IMR-90 (cell line): Measurements from ENCODE around the gene PLGRKT. TPM values are rescaled to one million over a fixed set of nuclear protein-coding genes. Genes with fewer than 3 reads are reported as not detected.
A peak's percentile ranks its signal among the peaks of the same experiment; 100 is the strongest.

Experiments used
- ATAC-seq: fragments of 200-7000 bp; cut with Tn5 transposase; 2 replicates; pipeline ENCODE4 v1.9.1; 2020; ENCODE audit warnings: low read depth, mild to moderate bottlenecking, moderate library complexity
- BruUV-seq: library from RNA; stranded (reverse); fragments of 400-500 nt; replicated peaks from 2 replicates; lab custom pipeline; 2021; lab: Mats Ljungman, UMichigan
- CTCF ChIA-PET: fragments of 300-600 bp; formaldehyde crosslinking; extraction: SDS; loops from one replicate; lab custom pipeline; 2021; ENCODE audit warnings: antibody characterized with exemption; lab: Yijun Ruan, JAX
- POLR2A ChIA-PET: fragments of 300-600 bp; sonication (Branson Sonifier 250); formaldehyde crosslinking; loops from one replicate; lab custom pipeline; 2022; ENCODE audit warnings: antibody characterized with exemption; ENCODE audit not compliant: unreplicated experiment; lab: Charles Lee
- DNase-seq: peaks from one replicate; pipeline ENCODE4 v3.0.0; 2013
- H2AFZ ChIP-seq: replicated peaks from 2 replicates; pipeline ENCODE3; 2013; ENCODE audit warnings: low read length, mild to moderate bottlenecking; ENCODE audit not compliant: poor library complexity
- H2AK5ac ChIP-seq: 2 replicates; pipeline ENCODE4 v1.6.1; 2013; ENCODE audit warnings: low read depth, low read length, inconsistent platforms
- H2AK9ac ChIP-seq: replicated peaks from 2 replicates; pipeline ENCODE3; 2013; ENCODE audit warnings: mild to moderate bottlenecking, low read depth, low read length, moderate library complexity; ENCODE audit not compliant: poor library complexity
- H2BK120ac ChIP-seq: 2 replicates; pipeline ENCODE4 v1.6.1; 2013; ENCODE audit warnings: low read depth, low read length, inconsistent platforms
- H2BK15ac ChIP-seq: 3 replicates; pipeline ENCODE4 v1.6.1; 2013; ENCODE audit warnings: low read depth, low read length, inconsistent platforms
- H2BK20ac ChIP-seq: 2 replicates; pipeline ENCODE4 v1.6.1; 2013; ENCODE audit warnings: low read depth, mild to moderate bottlenecking, inconsistent platforms, low read length, moderate library complexity
- H2BK5ac ChIP-seq: 2 replicates; pipeline ENCODE4 v1.6.1; 2013; ENCODE audit warnings: mild to moderate bottlenecking, low read depth, low read length, inconsistent platforms; ENCODE audit not compliant: poor library complexity, severe bottlenecking
- H3K14ac ChIP-seq: replicated peaks from 2 replicates; pipeline ENCODE4 v1.6.1; 2013; ENCODE audit warnings: low read depth, low read length, inconsistent platforms
- H3K18ac ChIP-seq: 2 replicates; pipeline ENCODE4 v1.6.1; 2013; ENCODE audit warnings: low read depth, low read length, control low read depth
- H3K23ac ChIP-seq: 2 replicates; pipeline ENCODE4 v1.6.1; 2013; ENCODE audit warnings: low read depth, low read length, inconsistent platforms
- H3K27ac ChIP-seq: 2 replicates; pipeline ENCODE4 v1.5.1; 2013; ENCODE audit warnings: mild to moderate bottlenecking, control low read depth, low read length; ENCODE audit not compliant: insufficient read depth
- H3K27me3 ChIP-seq: 2 replicates; pipeline ENCODE4 v1.6.1; 2013; ENCODE audit warnings: low read length; ENCODE audit not compliant: control insufficient read depth, insufficient read depth
- H3K36me3 ChIP-seq: 2 replicates; pipeline ENCODE4 v1.6.1; 2013; ENCODE audit warnings: low read length, mixed read lengths; ENCODE audit not compliant: control insufficient read depth, insufficient read depth
- H3K4ac ChIP-seq: 2 replicates; pipeline ENCODE4 v1.6.1; 2013; ENCODE audit warnings: low read depth, low read length, inconsistent platforms
- H3K4me1 ChIP-seq: 2 replicates; pipeline ENCODE4 v1.6.1; 2013; ENCODE audit warnings: low read length, mixed read lengths; ENCODE audit not compliant: control insufficient read depth, insufficient read depth
- H3K4me2 ChIP-seq: 2 replicates; pipeline ENCODE4 v1.6.1; 2013; ENCODE audit warnings: low read depth, mild to moderate bottlenecking, control low read depth, low read length, moderate library complexity
- H3K4me3 ChIP-seq: 2 replicates; pipeline ENCODE4 v1.5.1; 2013; ENCODE audit warnings: low read depth, mild to moderate bottlenecking, control low read depth, low read length, moderate library complexity; ENCODE audit not compliant: insufficient read depth
- H3K56ac ChIP-seq: 2 replicates; pipeline ENCODE4 v1.6.1; 2013; ENCODE audit warnings: low read length, inconsistent platforms; ENCODE audit not compliant: insufficient read depth; ENCODE audit errors: extremely low read depth
- H3K79me1 ChIP-seq, 2 experiments: 2 replicates each; pipeline ENCODE4 v1.6.1; 2013; ENCODE audit warnings: low read length in 2 of 2, inconsistent platforms in 1 of 2, low read depth in 1 of 2
- H3K9ac ChIP-seq: 2 replicates; pipeline ENCODE4 v1.6.1; 2013; ENCODE audit warnings: low read depth, low read length, control low read depth
- H3K9me1 ChIP-seq: 2 replicates; pipeline ENCODE4 v1.6.1; 2013; ENCODE audit warnings: low read length, inconsistent platforms; ENCODE audit not compliant: insufficient read depth
- H3K9me3 ChIP-seq: 2 replicates; pipeline ENCODE4 v1.6.1; 2013; ENCODE audit warnings: low read length; ENCODE audit not compliant: control insufficient read depth, insufficient read depth
- H4K20me1 ChIP-seq: 2 replicates; pipeline ENCODE4 v1.6.1; 2013; ENCODE audit warnings: low read length, inconsistent platforms; ENCODE audit not compliant: insufficient read depth
- H4K5ac ChIP-seq: 2 replicates; pipeline ENCODE4 v1.6.1; 2013; ENCODE audit warnings: mild to moderate bottlenecking, low read depth, low read length, control low read depth
- H4K8ac ChIP-seq, 2 experiments: 2 replicates each; pipeline ENCODE4 v1.6.1; 2013; ENCODE audit warnings: low read depth in 2 of 2, low read length in 2 of 2, control low read depth in 1 of 2, inconsistent platforms in 1 of 2
- H4K91ac ChIP-seq: 2 replicates; pipeline ENCODE4 v1.6.1; 2013; ENCODE audit warnings: low read depth, low read length, inconsistent platforms; ENCODE audit not compliant: insufficient read depth
- MAFK ChIP-seq: IDR thresholded peaks from 2 replicates; pipeline ENCODE4 v1.6.1; 2012; ENCODE audit warnings: low read depth, low read length, improper control_type of control experiment
- MXI1 ChIP-seq: IDR thresholded peaks from 2 replicates; pipeline ENCODE4 v1.6.1; 2012; ENCODE audit warnings: low read depth, mild to moderate bottlenecking, low read length, moderate library complexity, borderline replicate concordance
- WGBS, 2 experiments: methylation state at CpG; one replicate each; pipeline versions ENCODE4 v1.1.5 to v1.1.7; 2013; ENCODE audit warnings: missing lambda C conversion rate in 2 of 2; ENCODE audit not compliant: insufficient read length in 1 of 2; ENCODE audit errors: extremely low coverage in 2 of 2; 5-methylcytosine and 5-hydroxymethylcytosine counted together
- dilution Hi-C: fragments of 300-500 bp; cut with HindIII; formaldehyde crosslinking; loops from one replicate; pipeline ENCODE4 v1.14.3; 2018; ENCODE audit warnings: low sequenced_read_pairs; ENCODE audit not compliant: unreplicated experiment
- in situ Hi-C: fragments of 300-500 bp; cut with MboI; formaldehyde crosslinking; loops from 3 replicates; pipeline ENCODE4 v1.14.3; 2019; ENCODE audit warnings: low sequenced_read_pairs, inconsistent platforms, mixed read lengths
- intact Hi-C: fragments of 100-400 bp; cut with micrococcal nuclease; formaldehyde crosslinking; loops from 2 replicates; pipeline ENCODE4 v1.10.0; 2022
- polyA plus RNA-seq, 3 experiments: library from polyadenylated mRNA; depleted of rRNA; stranded (reverse); fragments of >200 nt; gene quantifications; 2 replicates each; pipeline ENCODE4 v1.2.3, GENCODE V29; 2012; ENCODE audit warnings: low replicate concordance in 1 of 3
- total RNA-seq: library from RNA; depleted of rRNA; stranded (reverse); fragments of >200 nt; gene quantifications from 2 replicates; pipeline ENCODE4 v1.2.3, GENCODE V29; 2012

The PLGRKT gene
- total and polyA plus RNA-seq, 2 of the 4 experiments (the other 2 are of a cell fraction) = 10.8 to 12.7 TPM

GRCh38 chr9:5393497-5393896, 44.2 kb downstream of the PLGRKT start:
- H2BK5ac ChIP-seq = no peak overlapping the region
- no CpG with 5 or more reads among the region's 2 CpGs for WGBS, 2 experiments
- H2AK5ac ChIP-seq = no peak overlapping the region
- CTCF ChIA-PET = no interaction called here
- H4K20me1 ChIP-seq = no peaks in the 10 kb centered on the region
- no peak overlapping the region for H2BK15ac ChIP-seq
- H4K91ac ChIP-seq = no peak overlapping the region
- peaks cover 5% of the 10 kb centered on the region for H3K4me1 ChIP-seq
- dilution Hi-C loops = no loop called here
- H4K8ac ChIP-seq = no peak overlapping the region
- H2AK9ac ChIP-seq = no peak overlapping the region
- in situ Hi-C loops = no loop called here
- no peak for DNase-seq
- no peak overlapping the region for H3K4ac ChIP-seq
- no peak overlapping the region for H3K14ac ChIP-seq
- H3K9me3 ChIP-seq = no peaks in the 10 kb centered on the region
- H3K27me3 ChIP-seq = no peaks in the 10 kb centered on the region
- no peak overlapping the region for H3K9ac ChIP-seq
- no peak overlapping the region for H3K23ac ChIP-seq
- no peaks in the 10 kb centered on the region; the same call in 1 of the 2 replicates for H3K9me1 ChIP-seq
- H3K56ac ChIP-seq = no peak overlapping the region
- no peak overlapping the region for H3K4me3 ChIP-seq
- H2BK120ac ChIP-seq = no peak overlapping the region
- H3K18ac ChIP-seq = no peak overlapping the region
- no peaks in the 10 kb centered on the region for H3K79me1 ChIP-seq
- no peak overlapping the region for H3K27ac ChIP-seq
- no peak overlapping the region for H4K5ac ChIP-seq
- H3K36me3 ChIP-seq = no peaks in the 10 kb centered on the region
- POLR2A ChIA-PET = interaction anchor here (0.6 kb wide), 1 partner anchor 44 kb away, joined by 3 read pairs; the partner anchor contains the start of gene PLGRKT
- ATAC-seq = no peak
- TF ChIP-seq MXI1 = no peak
- TF ChIP-seq MAFK = peak; percentile 62
- no peak overlapping the region for H2BK20ac ChIP-seq
- no peak overlapping the region for H3K4me2 ChIP-seq
- no TSS peak for BruUV-seq
- H2AFZ ChIP-seq = no peak overlapping the region
- intact Hi-C loops = no loop called here
